Esophagus (tissue), 2 donors: ENCODE results near the gene KIFAP3. TPM values are rescaled to one million over a fixed set of nuclear protein-coding genes. Genes with fewer than 3 reads are reported as not detected.
"Not testable (repeated sequence)": the region's sequence is repeated elsewhere in the genome, so short reads cannot be mapped to it uniquely, and the experiment has no call there.

Source experiments
- H3K27ac ChIP-seq, 2 donors: one replicate each; pipeline ENCODE4 v1.5.1; 2013; ENCODE audit warnings: low read depth in 2 of 2, mild to moderate bottlenecking in 2 of 2, inconsistent platforms in 1 of 2, low read length in 1 of 2, moderate library complexity in 1 of 2
- H3K27me3 ChIP-seq, 2 donors: one replicate each; pipeline ENCODE4 v1.6.1; 2013; ENCODE audit warnings: low read length in 2 of 2, control low read depth in 1 of 2, mild to moderate bottlenecking in 1 of 2; ENCODE audit not compliant: insufficient read depth in 2 of 2, control insufficient read depth in 1 of 2
- H3K36me3 ChIP-seq, 2 donors: one replicate each; pipeline ENCODE4 v1.6.1; 2013; ENCODE audit warnings: low read length in 1 of 2; ENCODE audit not compliant: control insufficient read depth in 2 of 2, insufficient read depth in 2 of 2
- H3K4me1 ChIP-seq, 2 donors: one replicate each; pipeline ENCODE4 v1.6.1; 2013; ENCODE audit warnings: low read length in 1 of 2; ENCODE audit not compliant: control insufficient read depth in 2 of 2, insufficient read depth in 2 of 2
- H3K4me3 ChIP-seq, 2 donors: one replicate each; pipeline ENCODE4 v1.5.1; 2013; ENCODE audit warnings: low read length in 2 of 2, mild to moderate bottlenecking in 2 of 2, low read depth in 1 of 2, moderate library complexity in 1 of 2
- H3K9me3 ChIP-seq, 2 donors: one replicate each; pipeline ENCODE4 v1.6.1; 2013; ENCODE audit warnings: mild to moderate bottlenecking in 2 of 2, low read depth in 1 of 2, low read length in 1 of 2, moderate library complexity in 1 of 2; ENCODE audit not compliant: control insufficient read depth in 2 of 2, insufficient read depth in 1 of 2
- WGBS, 2 donors: extraction: QIAGEN DNeasy Blood & Tissue Kit; methylation state at CpG; one replicate each; pipeline ENCODE4 v1.1.7; 2013; 5-methylcytosine and 5-hydroxymethylcytosine counted together
- polyA plus RNA-seq, 2 donors: library from polyadenylated mRNA; stranded (reverse); fragments of 200-250 nt; gene quantifications; one replicate each; pipeline ENCODE4 v1.2.3, GENCODE V29; 2013
- donor health status: healthy with polysubstance abuse.
- donor health status: Bipolar disorder and iron deficiency.

Gene KIFAP3
- polyA plus RNA-seq, result 1 to 10 TPM; 4.8 to 10.0 TPM

DNA sequence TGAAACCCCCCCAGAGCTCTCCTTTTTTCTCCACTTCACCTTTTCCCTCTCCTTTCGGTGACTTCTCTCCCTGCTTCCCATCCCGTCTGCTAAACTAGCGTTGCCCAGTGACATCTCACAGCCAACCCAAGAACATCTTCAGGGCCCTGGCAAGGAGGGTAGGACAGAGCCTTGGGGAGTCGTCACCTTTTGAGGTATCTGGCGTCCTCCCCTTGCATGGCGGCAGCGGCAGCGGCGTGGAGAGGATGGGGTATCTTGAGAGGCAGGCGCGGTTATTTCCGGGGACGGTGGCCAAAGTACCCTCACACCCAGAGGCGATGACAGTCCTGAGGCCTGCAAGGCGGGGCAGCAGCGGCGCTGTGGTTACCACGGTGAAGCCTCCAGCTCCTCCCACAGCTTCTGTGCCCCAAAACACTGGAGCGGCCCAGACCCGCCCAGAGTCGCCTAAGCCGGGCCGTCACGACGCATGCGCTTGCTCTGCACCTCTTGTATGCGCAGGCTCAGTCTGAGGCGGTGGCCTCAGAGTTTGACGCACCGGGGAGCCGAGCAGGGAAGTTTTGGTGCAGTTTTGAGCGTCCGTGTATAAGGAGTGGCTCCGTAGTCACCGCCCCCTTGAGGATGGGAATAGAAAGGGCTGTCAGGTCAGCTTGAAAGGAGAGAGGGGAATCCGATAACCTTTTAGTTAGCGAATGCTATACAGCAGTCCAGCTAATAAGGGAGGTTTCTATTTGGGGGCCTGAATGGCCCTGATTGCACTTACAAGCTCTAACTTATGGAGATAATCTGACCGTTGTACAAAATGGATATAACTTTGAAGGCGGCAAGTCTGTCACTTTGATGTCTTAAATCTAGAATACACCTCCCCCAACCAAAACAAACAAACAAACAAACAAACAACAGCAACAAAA, at the start of gene KIFAP3:
Gene KIFAP3 (minus strand): TSS at position 446 of the 908 bp plus-strand sequence. CDS start 228 bp downstream, at position 218.
- no peaks in the 10 kb centered on the region for H3K27me3 ChIP-seq
- H3K4me3 ChIP-seq, result peak within 1 kb of the TSS; percentile 76 to 81
- peak within 1 kb of the TSS; percentile 78 to 92 for H3K27ac ChIP-seq
- H3K4me1 ChIP-seq, result no peaks in the 10 kb centered on the region
- H3K9me3 ChIP-seq, result peaks cover 0 to 2% of the 10 kb centered on the region in 2 donors
- 0% methylated on average over 39 of the region's 39 CpGs for WGBS, 2 donors
- no peaks in the 10 kb centered on the region for H3K36me3 ChIP-seq

DNA sequence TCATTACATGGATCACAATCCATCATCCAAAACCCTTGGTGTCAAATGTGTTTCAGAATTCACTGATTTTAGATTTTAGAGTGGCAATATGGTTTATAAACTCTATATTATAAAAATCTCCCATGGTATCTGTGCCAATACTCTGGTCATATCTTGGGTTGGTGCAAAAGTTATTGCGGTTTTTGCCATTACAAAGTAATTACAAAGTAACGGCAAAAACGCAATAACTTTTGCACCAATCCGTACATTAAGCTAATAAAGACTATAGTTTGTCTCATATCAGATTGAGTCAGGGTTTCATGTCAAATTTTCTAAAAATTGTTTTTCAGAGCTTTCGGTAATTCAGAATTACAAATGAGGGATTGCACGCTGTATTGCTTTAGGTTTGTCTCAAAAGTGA, 47.9 kb upstream of the KIFAP3 start:
- H3K36me3 ChIP-seq, result no peaks in the 10 kb centered on the region
- 93 to 96% methylated on average over 6 of the region's 6 CpGs for WGBS, 2 donors
- no peaks in the 10 kb centered on the region for H3K27me3 ChIP-seq
- no peaks in the 10 kb centered on the region for H3K4me1 ChIP-seq
- H3K9me3 ChIP-seq, result no peaks in the 10 kb centered on the region
- no peak overlapping the region for H3K27ac ChIP-seq
- H3K4me3 ChIP-seq, result no peak overlapping the region

DNA sequence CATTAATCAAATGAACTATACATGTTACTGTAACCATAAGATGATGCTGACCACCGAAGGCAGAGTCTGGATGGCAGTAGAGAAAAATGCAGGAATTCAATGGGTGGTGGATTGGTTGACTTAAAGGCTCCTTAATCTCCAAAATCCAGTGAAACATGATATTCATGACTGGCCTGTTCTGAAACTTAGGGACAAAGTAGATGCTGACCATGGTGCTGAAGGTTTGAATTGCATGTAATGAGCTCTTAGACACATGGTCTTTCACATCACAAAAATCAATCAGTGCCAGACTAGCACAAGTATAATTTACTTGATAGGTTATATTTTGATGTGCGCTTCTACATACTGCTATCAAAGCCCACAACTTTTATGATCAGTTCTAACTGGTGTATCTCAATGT, 40.4 kb upstream of the KIFAP3 start:
- H3K27me3 ChIP-seq, result no peaks in the 10 kb centered on the region
- H3K36me3 ChIP-seq, result no peaks in the 10 kb centered on the region
- H3K27ac ChIP-seq, result no peak overlapping the region
- no peak overlapping the region for H3K4me3 ChIP-seq
- H3K9me3 ChIP-seq, result peaks cover 0 to 3% of the 10 kb centered on the region in 2 donors
- WGBS, 2 donors, result 69 to 85% methylated on average over 2 of the region's 2 CpGs
- no peaks in the 10 kb centered on the region for H3K4me1 ChIP-seq

GRCh38 chr1:170113140-170113539, 38.6 kb upstream of the KIFAP3 start:
- H3K9me3 ChIP-seq, result not testable (repeated sequence)
- 78 to 89% methylated on average over 8 of the region's 8 CpGs for WGBS, 2 donors

DNA sequence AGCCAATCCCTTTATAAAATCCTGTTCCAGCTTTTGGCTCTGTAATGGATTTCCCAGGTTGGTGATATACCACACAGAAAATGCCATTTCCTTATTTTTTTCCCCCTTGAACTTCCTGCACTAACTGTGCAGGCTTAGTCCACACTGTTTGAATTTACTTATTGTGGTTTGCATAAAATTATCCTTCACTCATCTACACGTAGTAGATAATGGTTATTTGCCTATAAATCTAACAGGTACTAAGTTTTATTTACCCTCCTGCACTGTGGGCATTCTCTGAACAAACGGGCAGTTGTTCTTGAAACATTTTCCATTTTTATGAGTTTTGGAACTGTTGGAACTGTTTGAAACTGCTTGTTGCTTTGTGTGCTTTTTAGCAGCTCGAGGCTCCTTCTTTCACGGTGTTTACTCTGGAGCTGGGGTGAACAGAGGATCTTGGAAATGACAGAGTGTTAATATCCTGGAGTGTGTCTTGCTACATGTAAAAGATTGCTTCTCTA, 23.0 kb upstream of the KIFAP3 start:
- no peaks in the 10 kb centered on the region for H3K27me3 ChIP-seq
- no peaks in the 10 kb centered on the region for H3K4me1 ChIP-seq
- no peaks in the 10 kb centered on the region for H3K36me3 ChIP-seq
- no peak overlapping the region for H3K4me3 ChIP-seq
- WGBS, 2 donors, result 17 to 18% methylated on average over 4 of the region's 4 CpGs
- H3K9me3 ChIP-seq, result no peaks in the 10 kb centered on the region
- no peak overlapping the region for H3K27ac ChIP-seq

More at GRCh38 chr1:170113140-170113539, 38.6 kb upstream of the KIFAP3 start:
- not testable (repeated sequence) for H3K4me3 ChIP-seq, H3K27ac ChIP-seq, H3K27me3 ChIP-seq, H3K36me3 ChIP-seq, H3K4me1 ChIP-seq

DNA sequence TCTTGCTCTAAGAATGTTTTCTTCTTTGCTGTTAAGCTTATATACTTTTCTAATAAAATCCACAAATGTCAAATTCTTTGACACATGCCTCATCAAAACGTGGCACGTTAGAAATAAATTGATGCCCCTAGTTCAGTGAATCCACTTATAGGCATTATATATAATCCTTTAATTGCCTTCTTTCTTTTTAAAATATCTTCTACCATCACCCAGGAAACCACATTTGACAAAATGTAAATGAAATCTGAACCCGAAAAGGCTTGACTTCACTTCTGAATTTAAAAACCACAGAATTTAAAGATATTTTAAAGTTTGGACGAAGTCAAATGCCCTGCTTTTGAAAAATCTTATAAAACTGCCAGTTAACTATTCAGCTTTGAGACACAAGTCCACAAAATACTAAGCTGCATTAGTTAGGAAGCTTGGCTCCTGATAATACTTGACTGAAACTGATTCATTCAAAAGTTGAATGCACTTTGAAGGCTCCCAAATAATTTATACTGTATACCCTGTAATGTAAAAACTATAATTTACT, 22.4 kb upstream of the KIFAP3 start:
- Histone ChIP-seq H3K9me3 (no peaks in the 10 kb centered on the region), H3K27ac (no peak overlapping the region), H3K27me3 (no peaks in the 10 kb centered on the region), H3K36me3 (no peaks in the 10 kb centered on the region), H3K4me3 (no peak overlapping the region), H3K4me1 (no peaks in the 10 kb centered on the region)
- WGBS, 2 donors, result 45 to 57% methylated on average over 4 of the region's 4 CpGs

GRCh38 chr1:170095976-170096748, 21.7 kb upstream of the KIFAP3 start:
- Histone ChIP-seq H3K4me3 (no peak overlapping the region), H3K27ac (no peak overlapping the region), H3K36me3 (no peaks in the 10 kb centered on the region), H3K27me3 (no peaks in the 10 kb centered on the region), H3K9me3 (no peaks in the 10 kb centered on the region), H3K4me1 (no peaks in the 10 kb centered on the region)

DNA sequence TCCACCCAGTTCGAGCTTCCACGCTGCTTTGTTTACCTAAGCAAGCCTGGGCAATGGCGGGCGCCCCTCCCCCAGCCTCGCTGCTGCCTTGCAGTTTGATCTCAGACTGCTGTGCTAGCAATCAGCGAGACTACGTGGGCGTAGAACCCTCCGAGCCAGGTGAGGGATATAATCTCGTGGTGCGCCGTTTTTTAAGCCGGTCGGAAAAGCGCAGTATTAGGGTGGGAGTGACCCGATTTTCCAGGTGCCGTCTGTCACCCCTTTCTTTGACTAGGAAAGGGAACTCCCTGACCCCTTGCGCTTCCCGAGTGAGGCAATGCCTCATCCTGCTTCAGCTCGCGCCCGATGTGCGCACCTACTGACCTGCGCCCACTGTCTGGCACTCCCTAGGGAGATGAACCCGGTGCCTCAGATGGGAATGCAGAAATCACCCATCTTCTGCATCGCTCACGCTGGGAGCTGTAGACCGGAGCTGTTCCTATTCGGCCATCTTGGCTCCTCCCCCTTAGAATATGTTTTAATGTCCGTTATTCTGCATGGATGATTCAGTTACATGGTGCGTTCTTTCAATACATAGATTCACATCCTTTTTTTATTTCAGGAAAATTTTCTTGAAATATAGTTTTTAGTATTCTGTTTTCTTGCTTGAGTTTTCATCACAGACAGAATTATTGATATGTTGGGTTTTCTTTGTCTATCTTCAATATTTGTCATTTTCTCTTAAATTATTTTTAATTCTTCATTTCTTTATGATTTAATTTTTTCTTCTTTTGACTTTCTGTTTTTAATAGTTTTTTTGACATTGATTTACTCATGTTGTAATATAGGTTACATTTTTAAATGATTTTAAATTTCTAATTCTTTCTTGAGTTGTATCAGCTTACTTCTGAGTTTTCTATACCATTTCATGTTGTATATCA, 20.5 kb upstream of the KIFAP3 start:
- not testable (repeated sequence) for H3K4me3 ChIP-seq, H3K27ac ChIP-seq, H3K36me3 ChIP-seq, H3K27me3 ChIP-seq, H3K9me3 ChIP-seq, H3K4me1 ChIP-seq
- 78 to 91% methylated on average over 25 to 31 of the region's 31 CpGs for WGBS, 2 donors
